OCI-LY1 (cell line): Measurements from ENCODE around the gene FGF2.

ENCODE experiments used
- H2AFZ ChIP-seq: fragments of 200-600 bp; sonication (generic), shearing (Covaris generic); 2 replicates; pipeline ENCODE4 v1.6.0; 2014; ENCODE audit warnings: antibody characterized with exemption, mild to moderate bottlenecking, low read length
- H3F3A ChIP-seq: fragments of 200-600 bp; sonication (generic), shearing (Covaris generic); 2 replicates; pipeline ENCODE4 v1.6.0; 2014; ENCODE audit warnings: mild to moderate bottlenecking, antibody characterized with exemption, low read length, moderate library complexity; ENCODE audit not compliant: insufficient read depth
- H3K27ac ChIP-seq: fragments of 200-600 bp; sonication (generic); 2 replicates; pipeline ENCODE4 v1.5.1; 2014; ENCODE audit warnings: low read length, mixed run types, mild to moderate bottlenecking, low read depth; ENCODE audit not compliant: poor library complexity, severe bottlenecking
- H3K27me3 ChIP-seq: fragments of 200-600 bp; sonication (generic); 2 replicates; pipeline ENCODE4 v1.6.0; 2014; ENCODE audit warnings: antibody characterized with exemption, mild to moderate bottlenecking, low read length, moderate library complexity; ENCODE audit not compliant: insufficient read depth
- H3K36me3 ChIP-seq: fragments of 200-600 bp; sonication (generic); 2 replicates; pipeline ENCODE4 v1.6.1; 2014; ENCODE audit warnings: mild to moderate bottlenecking, antibody characterized with exemption, low read length, moderate library complexity, mixed read lengths; ENCODE audit not compliant: insufficient read depth
- H3K4me1 ChIP-seq: fragments of 200-600 bp; sonication (generic); 2 replicates; pipeline ENCODE4 v1.5.1; 2014; ENCODE audit warnings: mild to moderate bottlenecking, low read length, moderate library complexity; ENCODE audit not compliant: insufficient read depth, severe bottlenecking
- H3K4me2 ChIP-seq: fragments of 200-600 bp; sonication (generic), shearing (Covaris generic); 2 replicates; pipeline ENCODE4 v1.6.1; 2014; ENCODE audit warnings: low read length
- H3K4me3 ChIP-seq: fragments of 200-600 bp; sonication (generic); 2 replicates; pipeline ENCODE4 v1.5.1; 2014; ENCODE audit warnings: low read length, low read depth, mild to moderate bottlenecking, mixed read lengths; ENCODE audit not compliant: poor library complexity, severe bottlenecking
- H3K79me2 ChIP-seq: fragments of 200-600 bp; shearing (Covaris generic); 2 replicates; pipeline ENCODE4 v1.6.1; 2016; ENCODE audit warnings: mixed run types, low read length, mixed read lengths; ENCODE audit not compliant: insufficient read depth
- H3K9ac ChIP-seq: fragments of 200-600 bp; sonication (generic), shearing (Covaris generic); 2 replicates; pipeline ENCODE4 v1.6.1; 2014; ENCODE audit warnings: mild to moderate bottlenecking, low read length, mixed read lengths
- H3K9me2 ChIP-seq: fragments of 200-600 bp; sonication (generic), shearing (Covaris generic); 2 replicates; pipeline ENCODE4 v1.6.1; 2014; ENCODE audit warnings: low read depth, mild to moderate bottlenecking, low read length, mixed read lengths
- H3K9me3 ChIP-seq: fragments of 200-600 bp; shearing (Covaris generic); 2 replicates; pipeline ENCODE4 v1.6.1; 2014; ENCODE audit warnings: low read length, mixed read lengths
- H4K20me1 ChIP-seq: fragments of 200-600 bp; sonication (generic), shearing (Covaris generic); 2 replicates; pipeline ENCODE4 v1.6.0; 2016; ENCODE audit warnings: mild to moderate bottlenecking, low read length; ENCODE audit not compliant: insufficient read depth
- CTCF ChIP-seq: fragments of 200-600 bp; sonication (generic), shearing (Covaris generic); IDR thresholded peaks from 2 replicates; pipeline ENCODE4 v1.5.1; 2017; ENCODE audit warnings: mild to moderate bottlenecking, antibody characterized with exemption, low read length, moderate library complexity, mixed read lengths
- EZH2 ChIP-seq: fragments of 200-600 bp; sonication (generic), shearing (Covaris generic); IDR thresholded peaks from 2 replicates; pipeline ENCODE4 v1.8.0; 2017; ENCODE audit warnings: borderline replicate concordance, mixed run types, mild to moderate bottlenecking, antibody characterized with exemption, low read length, moderate library complexity, mixed read lengths

FGF2 gene

GRCh38 chr4:122899682-122900081 lies 73.1 kb downstream of the FGF2 start:
- H3K9me2 ChIP-seq, result no peaks in the 10 kb centered on the region
- no peaks in the 10 kb centered on the region for H4K20me1 ChIP-seq
- H3K9me3 ChIP-seq, result no peaks in the 10 kb centered on the region
- no peak overlapping the region for H3K27ac ChIP-seq
- H3K79me2 ChIP-seq, result no peaks in the 10 kb centered on the region
- H3K27me3 ChIP-seq, result no peaks in the 10 kb centered on the region
- no peaks in the 10 kb centered on the region for H3K36me3 ChIP-seq
- H3F3A ChIP-seq, result no peaks in the 10 kb centered on the region
- H3K4me3 ChIP-seq, result no peak overlapping the region
- H3K4me1 ChIP-seq, result no peaks in the 10 kb centered on the region
- no peak for TF ChIP-seq CTCF
- no peak for TF ChIP-seq EZH2
- no peak overlapping the region for H3K4me2 ChIP-seq
- no peak overlapping the region for H3K9ac ChIP-seq
- H2AFZ ChIP-seq, result no peak overlapping the region

GRCh38 chr4:122900314-122900713 lies 73.7 kb downstream of the FGF2 start:
- Histone ChIP-seq H2AFZ (no peak overlapping the region), H3K4me2 (no peak overlapping the region), H3K79me2 (no peaks in the 10 kb centered on the region), H4K20me1 (no peaks in the 10 kb centered on the region), H3K4me1 (no peaks in the 10 kb centered on the region), H3K9me3 (no peaks in the 10 kb centered on the region), H3K27me3 (no peaks in the 10 kb centered on the region), H3F3A (no peaks in the 10 kb centered on the region), H3K9ac (no peak overlapping the region), H3K4me3 (no peak overlapping the region), H3K27ac (no peak overlapping the region), H3K36me3 (no peaks in the 10 kb centered on the region), H3K9me2 (no peaks in the 10 kb centered on the region)
- TF ChIP-seq EZH2, result no peak
- no peak for TF ChIP-seq CTCF

GRCh38 chr4:122901247-122902010 lies 74.8 kb downstream of the FGF2 start:
- Histone ChIP-seq H3K9ac (no peak overlapping the region), H3F3A (no peaks in the 10 kb centered on the region), H3K9me2 (no peaks in the 10 kb centered on the region), H2AFZ (no peak overlapping the region), H3K27ac (no peak overlapping the region), H4K20me1 (no peaks in the 10 kb centered on the region), H3K4me1 (no peaks in the 10 kb centered on the region), H3K79me2 (no peaks in the 10 kb centered on the region), H3K27me3 (no peaks in the 10 kb centered on the region), H3K4me3 (no peak overlapping the region), H3K4me2 (no peak overlapping the region), H3K9me3 (no peaks in the 10 kb centered on the region), H3K36me3 (no peaks in the 10 kb centered on the region)
- TF ChIP-seq EZH2 (no peak), CTCF (no peak)
